Testis (tissue), 2 donors: ENCODE results near the gene ZNF527.

Source experiments
- POLR2A ChIP-seq: fragments of 450-650 bp; IDR thresholded peaks from one replicate; pipeline ENCODE4 v1.6.1; 2017; ENCODE audit warnings: antibody characterized with exemption, mild to moderate bottlenecking, moderate library complexity
- TF ChIP-seq, protein P1 (sequence below), 3 experiments: fragments of 450-650 bp in 2 of 3; fragments of 200-600 bp in 1 of 3; sonication (generic) in 1 of 3; IDR thresholded peaks; one replicate each; pipeline ENCODE4 v1.5.1; 2016 to 2019; ENCODE audit warnings: antibody characterized with exemption in 3 of 3, mild to moderate bottlenecking in 2 of 3, moderate library complexity in 1 of 3

DNA sequence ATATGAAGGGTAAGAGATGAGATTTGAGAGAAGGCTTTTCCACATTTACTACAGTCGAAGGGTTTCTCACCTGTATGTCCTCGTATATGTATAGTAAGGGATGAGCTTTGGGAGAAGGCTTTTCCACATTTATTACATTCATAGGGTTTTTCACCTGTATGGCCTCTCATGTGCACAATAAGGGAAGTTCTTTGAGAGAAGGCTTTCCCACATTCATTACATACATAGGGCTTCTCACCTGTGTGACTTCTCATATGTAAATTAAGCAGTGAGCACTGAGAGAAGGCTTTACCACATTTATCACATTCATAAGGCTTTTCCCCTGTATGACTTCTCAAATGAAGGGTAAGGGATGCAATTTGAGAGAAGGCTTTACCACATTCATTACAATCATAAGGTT lies 41.8 kb downstream of the ZNF527 start:
- TF ChIP-seq, protein P1, sequence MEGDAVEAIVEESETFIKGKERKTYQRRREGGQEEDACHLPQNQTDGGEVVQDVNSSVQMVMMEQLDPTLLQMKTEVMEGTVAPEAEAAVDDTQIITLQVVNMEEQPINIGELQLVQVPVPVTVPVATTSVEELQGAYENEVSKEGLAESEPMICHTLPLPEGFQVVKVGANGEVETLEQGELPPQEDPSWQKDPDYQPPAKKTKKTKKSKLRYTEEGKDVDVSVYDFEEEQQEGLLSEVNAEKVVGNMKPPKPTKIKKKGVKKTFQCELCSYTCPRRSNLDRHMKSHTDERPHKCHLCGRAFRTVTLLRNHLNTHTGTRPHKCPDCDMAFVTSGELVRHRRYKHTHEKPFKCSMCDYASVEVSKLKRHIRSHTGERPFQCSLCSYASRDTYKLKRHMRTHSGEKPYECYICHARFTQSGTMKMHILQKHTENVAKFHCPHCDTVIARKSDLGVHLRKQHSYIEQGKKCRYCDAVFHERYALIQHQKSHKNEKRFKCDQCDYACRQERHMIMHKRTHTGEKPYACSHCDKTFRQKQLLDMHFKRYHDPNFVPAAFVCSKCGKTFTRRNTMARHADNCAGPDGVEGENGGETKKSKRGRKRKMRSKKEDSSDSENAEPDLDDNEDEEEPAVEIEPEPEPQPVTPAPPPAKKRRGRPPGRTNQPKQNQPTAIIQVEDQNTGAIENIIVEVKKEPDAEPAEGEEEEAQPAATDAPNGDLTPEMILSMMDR (IDR thresholded peaks at IDR 0.05), result no peak
- TF ChIP-seq POLR2A, result no peak
